Transverse colon (tissue), 4 donors: ENCODE data around the gene LYG1. TPM values are rescaled to one million over a fixed set of nuclear protein-coding genes. Genes with fewer than 3 reads are reported as not detected.
A peak's percentile ranks its signal among the peaks of the same experiment; 100 is the strongest.

Experiments used
- DNase-seq: peaks from one replicate; pipeline ENCODE4 v3.0.0-alpha.2; 2019
- H3K27ac ChIP-seq, 4 donors: fragments of 200-600 bp; sonication (generic); 2 replicates each; pipeline ENCODE4 v1.5.1; 2016 to 2018; ENCODE audit warnings: inconsistent platforms in 4 of 4
- H3K27me3 ChIP-seq: fragments of 200-600 bp; sonication (generic); 2 replicates; pipeline ENCODE4 v1.5.1; 2017; ENCODE audit warnings: inconsistent platforms
- H3K36me3 ChIP-seq, 4 donors: fragments of 200-600 bp; sonication (generic); 2 replicates each; pipeline ENCODE4 v1.5.1; 2017 to 2019; ENCODE audit warnings: inconsistent platforms in 4 of 4
- H3K4me1 ChIP-seq, 4 donors: fragments of 200-600 bp; sonication (generic); 2 replicates each; pipeline ENCODE4 v1.5.1; 2017 to 2020; ENCODE audit warnings: inconsistent platforms in 4 of 4
- H3K4me3 ChIP-seq, 4 donors: fragments of 200-600 bp; sonication (generic); 1 replicate in 1 of 4; 2 replicates in 3 of 4; pipeline versions ENCODE4 v1.5.1 to v1.6.1; 2017 to 2019; ENCODE audit warnings: inconsistent platforms in 4 of 4
- H3K9me3 ChIP-seq, 2 donors: fragments of 200-600 bp; sonication (generic); 2 replicates each; pipeline ENCODE4 v1.5.1; 2017 to 2019; ENCODE audit warnings: inconsistent platforms in 2 of 2
- EP300 ChIP-seq: sonication (generic); formaldehyde crosslinking; IDR thresholded peaks from one replicate; pipeline ENCODE4 v1.6.1; 2017; ENCODE audit warnings: antibody characterized with exemption, low read depth
- POLR2A ChIP-seq: fragments of 450-650 bp; IDR thresholded peaks from one replicate; pipeline ENCODE4 v1.6.1; 2016; ENCODE audit warnings: antibody characterized with exemption, mild to moderate bottlenecking, moderate library complexity
- POLR2AphosphoS5 ChIP-seq, 3 donors: sonication (generic); formaldehyde crosslinking; IDR thresholded peaks; one replicate each; pipeline ENCODE4 v1.6.1; 2016; ENCODE audit warnings: antibody characterized with exemption in 3 of 3
- WGBS, 2 donors: methylation state at CpG; one replicate each; pipeline ENCODE4 v1.1.5; 2018; ENCODE audit warnings: low coverage in 1 of 2; 5-methylcytosine and 5-hydroxymethylcytosine counted together
- in situ Hi-C, 4 donors: fragments of 200-750 bp; cut with MboI; loops; one replicate each; pipeline versions ENCODE4 v1.15.0 to v1.15.1; 2017; ENCODE audit warnings: low sequenced_read_pairs in 3 of 4, low pct_ligation_motif_present in 1 of 4, low pct_unique_long_range_greater_than_20kb in 1 of 4
- intact Hi-C: fragments of 100-400 bp; cut with DNase I; formaldehyde crosslinking; loops from one replicate; pipeline ENCODE4 v1.15.1; 2023; ENCODE audit warnings: low total_unique reads
- total RNA-seq, 4 donors: library from RNA; depleted of rRNA; stranded (reverse); fragments of >200 nt; gene quantifications; one replicate each; pipeline ENCODE4 v1.1.0, GENCODE V29; 2016
- TF ChIP-seq, protein P1 (sequence below), 5 experiments: fragments of 200-600 bp in 3 of 5; fragments of 450-650 bp in 2 of 5; sonication (generic) in 3 of 5; IDR thresholded peaks; 1 replicate in 2 of 5; 2 replicates in 3 of 5; pipeline ENCODE4 v1.5.1; 2016 to 2017; ENCODE audit warnings: antibody characterized with exemption in 5 of 5, inconsistent platforms in 3 of 5, mild to moderate bottlenecking in 2 of 5, moderate library complexity in 1 of 5

LYG1 gene
- total RNA-seq, 4 donors from 2014 or later = 1.5 TPM; not detected in 3

DNA sequence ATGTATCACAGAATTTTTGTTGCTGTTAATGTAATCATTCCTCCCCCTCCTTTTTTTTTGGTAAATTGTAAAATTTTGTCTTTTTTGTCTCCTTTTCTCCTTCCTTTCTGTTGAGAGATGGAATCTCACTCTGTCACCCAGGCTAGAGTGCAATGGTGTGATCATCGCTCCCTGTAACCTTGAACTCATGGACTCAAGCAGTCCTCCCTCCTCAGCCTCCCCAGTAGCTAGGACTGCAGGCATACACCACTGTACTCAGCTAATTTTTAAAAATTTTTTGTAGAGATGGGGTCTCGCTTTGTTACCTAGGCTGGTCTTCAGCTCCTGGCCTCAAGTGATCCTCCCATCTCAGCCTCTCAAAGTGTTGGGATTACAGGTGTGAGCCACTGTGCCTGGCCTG lies 41.5 kb upstream of the LYG1 start:
- Histone ChIP-seq H3K9me3 (no peaks in the 10 kb centered on the region), H3K36me3 (no peaks in the 10 kb centered on the region), H3K27me3 (no peaks in the 10 kb centered on the region), H3K4me1 (peaks cover 0 to 30% (median 15%) of the 10 kb centered on the region in 4 donors), H3K27ac (no peak overlapping the region), H3K4me3 (no peak overlapping the region)
- no peak for TF ChIP-seq POLR2AphosphoS5 (IDR thresholded peaks at IDR 0.05)
- no peak for TF ChIP-seq EP300
- TF ChIP-seq POLR2A = no peak
- TF ChIP-seq, protein P1, sequence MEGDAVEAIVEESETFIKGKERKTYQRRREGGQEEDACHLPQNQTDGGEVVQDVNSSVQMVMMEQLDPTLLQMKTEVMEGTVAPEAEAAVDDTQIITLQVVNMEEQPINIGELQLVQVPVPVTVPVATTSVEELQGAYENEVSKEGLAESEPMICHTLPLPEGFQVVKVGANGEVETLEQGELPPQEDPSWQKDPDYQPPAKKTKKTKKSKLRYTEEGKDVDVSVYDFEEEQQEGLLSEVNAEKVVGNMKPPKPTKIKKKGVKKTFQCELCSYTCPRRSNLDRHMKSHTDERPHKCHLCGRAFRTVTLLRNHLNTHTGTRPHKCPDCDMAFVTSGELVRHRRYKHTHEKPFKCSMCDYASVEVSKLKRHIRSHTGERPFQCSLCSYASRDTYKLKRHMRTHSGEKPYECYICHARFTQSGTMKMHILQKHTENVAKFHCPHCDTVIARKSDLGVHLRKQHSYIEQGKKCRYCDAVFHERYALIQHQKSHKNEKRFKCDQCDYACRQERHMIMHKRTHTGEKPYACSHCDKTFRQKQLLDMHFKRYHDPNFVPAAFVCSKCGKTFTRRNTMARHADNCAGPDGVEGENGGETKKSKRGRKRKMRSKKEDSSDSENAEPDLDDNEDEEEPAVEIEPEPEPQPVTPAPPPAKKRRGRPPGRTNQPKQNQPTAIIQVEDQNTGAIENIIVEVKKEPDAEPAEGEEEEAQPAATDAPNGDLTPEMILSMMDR (IDR thresholded peaks at IDR 0.05) = no peak
- intact Hi-C loops = no loop called here
- no peak for DNase-seq
- 86 to 100% methylated on average over 1 to 2 of the region's 2 CpGs for WGBS, 2 donors
- in situ Hi-C loops = loop anchor here (10.0 to 25.0 kb wide), 4 partner anchors 145 to 920 kb away; partner anchors contain the start of genes REV1 (in 3 of the 4), MITD1 (in 2 of the 4) and MRPL30 (in 2 of the 4)

GRCh38 chr2:99340669-99341236 lies 39.8 kb upstream of the LYG1 start:
- DNase-seq = no peak
- Histone ChIP-seq H3K4me1 (peaks cover 0 to 30% (median 15%) of the 10 kb centered on the region in 4 donors), H3K9me3 (no peaks in the 10 kb centered on the region), H3K27ac (no peak overlapping the region), H3K27me3 (no peaks in the 10 kb centered on the region), H3K4me3 (no peak overlapping the region), H3K36me3 (no peaks in the 10 kb centered on the region)
- 84 to 86% methylated on average over 4 to 8 of the region's 8 CpGs for WGBS, 2 donors
- TF ChIP-seq, protein P1 (IDR thresholded peaks at IDR 0.05) = no peak
- TF ChIP-seq EP300 = no peak
- in situ Hi-C loops = loop anchor here (10.0 to 25.0 kb wide), 4 partner anchors 147 to 922 kb away; partner anchors contain the start of genes REV1 (in 3 of the 4), MITD1 (in 2 of the 4) and MRPL30 (in 2 of the 4)
- intact Hi-C loops = no loop called here

DNA sequence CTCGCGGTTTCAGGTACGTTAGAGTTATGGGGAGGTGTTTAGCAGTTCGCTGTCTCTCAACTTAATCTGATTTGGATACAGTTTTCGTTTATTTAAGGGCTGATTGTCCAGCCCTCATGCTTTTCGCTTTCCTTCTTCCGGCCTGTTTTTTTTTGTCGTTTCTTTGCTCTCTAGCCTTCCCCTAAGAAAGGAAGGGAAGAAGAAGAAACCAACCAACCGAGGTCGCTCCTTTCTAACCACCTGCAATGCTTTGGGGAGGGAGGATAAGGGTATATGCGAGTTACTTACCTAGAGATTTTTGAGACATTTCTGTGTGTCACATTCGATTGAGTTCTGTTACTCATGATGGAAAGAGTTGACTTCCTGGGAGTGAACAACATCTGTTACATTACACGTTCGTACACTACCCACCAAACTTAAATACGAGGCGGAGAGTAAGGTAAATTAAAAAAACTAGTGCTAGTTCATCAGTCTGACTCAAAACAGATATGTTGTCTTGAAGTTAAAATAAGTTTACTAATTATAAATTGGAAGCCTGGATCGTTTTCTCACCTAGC lies 37.1 kb upstream of the LYG1 start:
- H3K4me1 ChIP-seq = peaks cover 16 to 47% (median 30%) of the 10 kb centered on the region in 4 donors
- TF ChIP-seq POLR2AphosphoS5 (IDR thresholded peaks at IDR 0.05) (no peak), POLR2A (no peak), EP300 (no peak)
- TF ChIP-seq, protein P1 (IDR thresholded peaks at IDR 0.05) = no peak
- H3K36me3 ChIP-seq = no peaks in the 10 kb centered on the region
- H3K27me3 ChIP-seq = no peaks in the 10 kb centered on the region
- H3K9me3 ChIP-seq = no peaks in the 10 kb centered on the region
- peak overlapping the region; percentile 93 to 97 (median 94) for H3K27ac ChIP-seq
- intact Hi-C loops (no loop called here), in situ Hi-C loops (loop anchor here in 3 of 4 donors (10.0 to 25.0 kb wide), 4 partner anchors 149 to 924 kb away; partner anchors contain the start of genes MITD1 (in 3 of the 3), MRPL30 (in 3 of the 3) and REV1 (in 2 of the 3))
- no peak for DNase-seq
- peak overlapping the region; percentile 91 to 98 (median 93) for H3K4me3 ChIP-seq
- 3 to 5% methylated on average over 11 to 17 of the region's 17 CpGs for WGBS, 2 donors

DNA sequence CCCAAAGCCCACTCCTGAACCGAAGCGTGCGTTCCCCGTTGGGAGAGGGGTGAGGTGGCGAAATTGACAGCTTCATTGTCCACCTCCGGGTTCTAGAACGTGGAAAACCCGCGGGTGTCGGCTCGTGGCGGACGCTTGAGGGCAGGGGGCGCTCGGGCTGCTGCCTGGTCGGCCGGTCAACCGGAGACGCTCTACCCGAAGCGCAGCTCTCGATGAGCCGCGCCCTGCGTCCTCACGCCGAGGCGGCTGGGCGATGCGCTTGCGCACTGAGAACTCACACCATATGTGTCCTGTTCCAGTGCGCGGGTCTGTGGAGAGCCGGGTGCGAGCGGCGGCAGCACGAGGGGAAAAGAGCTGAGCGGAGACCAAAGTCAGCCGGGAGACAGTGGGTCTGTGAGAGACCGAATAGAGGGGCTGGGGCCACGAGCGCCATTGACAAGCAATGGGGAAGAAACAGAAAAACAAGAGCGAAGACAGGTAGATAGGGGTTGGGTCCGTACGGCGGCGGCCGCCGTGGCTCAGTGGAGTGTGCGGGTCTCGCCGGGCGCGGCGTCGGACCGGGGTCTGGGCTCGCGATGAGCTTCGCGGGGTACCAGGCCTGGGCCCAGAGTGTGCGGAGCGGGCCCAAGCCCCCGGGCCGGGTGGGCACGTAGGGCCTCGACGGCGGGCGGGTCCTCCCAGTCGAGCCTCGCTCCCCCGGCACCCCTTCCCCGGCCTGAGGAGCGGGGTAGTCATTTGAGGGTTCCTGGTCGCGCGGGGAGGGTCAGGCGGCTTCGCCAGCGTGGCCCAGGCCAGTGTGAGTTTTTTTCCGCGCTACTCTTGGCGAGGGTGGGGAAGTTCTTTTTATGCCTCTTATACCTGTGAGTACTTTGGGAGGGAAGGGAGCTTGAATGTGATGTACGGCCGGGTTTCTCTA lies 36.4 kb upstream of the LYG1 start, which contains the start of gene EIF5B:
Gene EIF5B (plus strand): TSS at position 277 of the 916 bp plus-strand sequence. CDS start 166 bp downstream, at position 443.
- Histone ChIP-seq H3K27ac (peak within 1 kb of the TSS; percentile 93 to 97 (median 94)), H3K4me3 (peak within 1 kb of the TSS; percentile 91 to 98 (median 93)), H3K9me3 (no peaks in the 10 kb centered on the region), H3K27me3 (no peaks in the 10 kb centered on the region), H3K4me1 (peaks cover 16 to 47% (median 30%) of the 10 kb centered on the region in 4 donors), H3K36me3 (no peaks in the 10 kb centered on the region)
- peak; percentile 74 for TF ChIP-seq POLR2A
- TF ChIP-seq EP300 = no peak
- TF ChIP-seq, protein P1 (IDR thresholded peaks at IDR 0.05) = peak in 4 of 5 experiments; percentile 42 to 58 (median 54)
- TF ChIP-seq POLR2AphosphoS5 (IDR thresholded peaks at IDR 0.05) = peak; percentile 86 to 93 (median 88)
- peak; percentile 97 for DNase-seq
- WGBS, 2 donors = 0 to 1% methylated on average over 9 to 71 of the region's 87 CpGs
- in situ Hi-C loops = loop anchor here in 3 of 4 donors (10.0 to 25.0 kb wide), 4 partner anchors 150 to 925 kb away; partner anchors contain the start of genes MITD1 (in 3 of the 3), MRPL30 (in 3 of the 3) and REV1 (in 2 of the 3)
- intact Hi-C loops = loop anchor here (2.0 kb wide), 1 partner anchor 153 kb away; the partner anchor contains the start of gene REV1
